Osteocyte (in vitro differentiated cells): ENCODE results near the gene GMDS. TPM values are rescaled to one million over a fixed set of nuclear protein-coding genes. Genes with fewer than 3 reads are reported as not detected.

ENCODE experiments used
- DNase-seq: peaks from one replicate; pipeline ENCODE4 v3.0.0; 2021; ENCODE audit warnings: mixed read lengths; ENCODE audit not compliant: unreplicated experiment; ENCODE audit errors: extremely low spot score
- H3K27ac Mint-ChIP-seq: one replicate; pipeline ENCODE4 v1.8.0; 2021; ENCODE audit warnings: mild to moderate bottlenecking, mixed read lengths; ENCODE audit not compliant: unreplicated experiment
- H3K27me3 Mint-ChIP-seq: one replicate; pipeline ENCODE4 v1.8.0; 2021; ENCODE audit warnings: mixed read lengths; ENCODE audit not compliant: unreplicated experiment
- H3K36me3 Mint-ChIP-seq: one replicate; pipeline ENCODE4 v1.8.0; 2021; ENCODE audit warnings: mixed read lengths; ENCODE audit not compliant: unreplicated experiment
- H3K4me1 Mint-ChIP-seq: one replicate; pipeline ENCODE4 v1.8.0; 2021; ENCODE audit warnings: mixed read lengths; ENCODE audit not compliant: unreplicated experiment
- H3K4me3 Mint-ChIP-seq: one replicate; pipeline ENCODE4 v1.8.0; 2021; ENCODE audit warnings: mild to moderate bottlenecking, moderate library complexity, mixed read lengths; ENCODE audit not compliant: unreplicated experiment
- H3K9me3 Mint-ChIP-seq: one replicate; pipeline ENCODE4 v1.8.0; 2021; ENCODE audit warnings: mixed read lengths; ENCODE audit not compliant: unreplicated experiment
- CTCF ChIP-seq: fragments of 200-600 bp; sonication (generic); IDR thresholded peaks from 2 replicates; pipeline ENCODE4 v1.5.0; 2021; ENCODE audit warnings: antibody characterized with exemption, mild to moderate bottlenecking, moderate library complexity
- total RNA-seq: library from RNA; stranded (reverse); gene quantifications from 2 replicates; pipeline ENCODE4 v1.2.1, GENCODE V29; 2021

The GMDS gene
- total RNA-seq, 1 donor from 2014 or later = 30.7 TPM

GRCh38 chr6:2126351-2126750 lies 119.1 kb downstream of the GMDS start:
- no peak for DNase-seq
- no peak for TF ChIP-seq CTCF
- Mint-ChIP-seq H3K36me3 (peaks cover 4% of the 10 kb centered on the region), H3K27me3 (no peaks in the 10 kb centered on the region), H3K9me3 (no peaks in the 10 kb centered on the region), H3K27ac (no peak overlapping the region), H3K4me3 (no peak overlapping the region), H3K4me1 (peaks cover 6% of the 10 kb centered on the region)

GRCh38 chr6:2125158-2125557 lies 120.2 kb downstream of the GMDS start:
- no peak overlapping the region for H3K27ac Mint-ChIP-seq
- no peak overlapping the region for H3K4me3 Mint-ChIP-seq

GRCh38 chr6:2124260-2124709 lies 121.1 kb downstream of the GMDS start:
- no peak for DNase-seq
- no peak overlapping the region for H3K4me3 Mint-ChIP-seq
- peaks cover 5% of the 10 kb centered on the region for H3K4me1 Mint-ChIP-seq
- no peak for TF ChIP-seq CTCF
- peaks cover 4% of the 10 kb centered on the region for H3K36me3 Mint-ChIP-seq
- H3K27me3 Mint-ChIP-seq = no peaks in the 10 kb centered on the region
- H3K9me3 Mint-ChIP-seq = no peaks in the 10 kb centered on the region
- H3K27ac Mint-ChIP-seq = no peak overlapping the region

More at GRCh38 chr6:2125158-2125557, 120.2 kb downstream of the GMDS start:
- DNase-seq = no peak
- TF ChIP-seq CTCF = no peak
- Mint-ChIP-seq H3K9me3 (no peaks in the 10 kb centered on the region), H3K27me3 (no peaks in the 10 kb centered on the region), H3K4me1 (peaks cover 6% of the 10 kb centered on the region), H3K36me3 (peaks cover 4% of the 10 kb centered on the region)

- no peak overlapping the region for H3K27ac Mint-ChIP-seq
- H3K4me3 Mint-ChIP-seq = no peak overlapping the region
- no peaks in the 10 kb centered on the region for H3K27me3 Mint-ChIP-seq
- no peak for DNase-seq
- peaks cover 4% of the 10 kb centered on the region for H3K36me3 Mint-ChIP-seq
- H3K4me1 Mint-ChIP-seq = no peaks in the 10 kb centered on the region
- no peak for TF ChIP-seq CTCF
- no peaks in the 10 kb centered on the region for H3K9me3 Mint-ChIP-seq
These were observed 124.5 kb downstream of the GMDS start for GRCh38 chr6:2120912-2121311.

- H3K36me3 Mint-ChIP-seq = peaks cover 4% of the 10 kb centered on the region
These were observed 126.1 kb downstream of the GMDS start for GRCh38 chr6:2119275-2119674.

More at GRCh38 chr6:2119275-2119674, 126.1 kb downstream of the GMDS start:
- H3K27me3 Mint-ChIP-seq = no peaks in the 10 kb centered on the region
- H3K4me1 Mint-ChIP-seq = peaks cover 1% of the 10 kb centered on the region
- no peak overlapping the region for H3K4me3 Mint-ChIP-seq
- TF ChIP-seq CTCF = no peak
- no peak for DNase-seq
- H3K9me3 Mint-ChIP-seq = no peaks in the 10 kb centered on the region
- H3K27ac Mint-ChIP-seq = no peak overlapping the region
